Body of pancreas (tissue), 4 donors: ENCODE measurements around the gene CDH7. TPM values are rescaled to one million over a fixed set of nuclear protein-coding genes. Genes with fewer than 3 reads are reported as not detected.

Experiments
- ATAC-seq: fragments of 150-250 bp; one replicate; pipeline ENCODE4 v1.9.1; 2016
- DNase-seq, 4 donors: peaks; one replicate each; pipeline ENCODE4 v3.0.0-alpha.2; 2019
- H3K27ac ChIP-seq, 4 donors: fragments of 200-600 bp; sonication (generic); 1 replicate in 3 of 4; 2 replicates in 1 of 4; pipeline versions ENCODE4 v1.5.1 to v1.6.1; 2016 to 2019; ENCODE audit warnings: mild to moderate bottlenecking in 1 of 4, mixed read lengths in 1 of 4, moderate library complexity in 1 of 4
- H3K27me3 ChIP-seq, 2 donors: fragments of 200-600 bp; sonication (generic); one replicate each; pipeline ENCODE4 v1.6.0; 2016; ENCODE audit warnings: mild to moderate bottlenecking in 1 of 2
- H3K36me3 ChIP-seq, 2 donors: fragments of 200-600 bp; sonication (generic); replicated peaks in 1 of 2; 2 replicates each; pipeline ENCODE4 v1.5.1; 2016; ENCODE audit warnings: low read depth in 2 of 2; ENCODE audit not compliant: insufficient read depth in 1 of 2
- H3K4me1 ChIP-seq: fragments of 200-600 bp; sonication (generic); one replicate; pipeline ENCODE4 v1.6.0; 2016
- H3K4me3 ChIP-seq, 2 donors: fragments of 200-600 bp; sonication (generic); 1 replicate in 1 of 2; 2 replicates in 1 of 2; pipeline ENCODE4 v1.5.1; 2016 to 2019
- H3K9me3 ChIP-seq, 3 donors: fragments of 200-600 bp; sonication (generic); 1 replicate in 2 of 3; 2 replicates in 1 of 3; pipeline ENCODE4 v1.5.1; 2016
- POLR2A ChIP-seq, 3 donors: fragments of 450-650 bp; IDR thresholded peaks; one replicate each; pipeline ENCODE4 v1.6.1; 2016; ENCODE audit warnings: antibody characterized with exemption in 3 of 3, mild to moderate bottlenecking in 2 of 3
- WGBS, 2 donors: methylation state at CpG; one replicate each; pipeline ENCODE4 v1.1.5; 2017; 5-methylcytosine and 5-hydroxymethylcytosine counted together
- intact Hi-C: fragments of 100-400 bp; cut with DNase I; formaldehyde crosslinking; loops from one replicate; pipeline ENCODE4 v1.15.1; 2023
- total RNA-seq, 2 donors: library from RNA; depleted of rRNA; stranded (reverse); fragments of >200 nt; gene quantifications; one replicate each; pipeline ENCODE4 v1.1.0, GENCODE V29; 2016
- TF ChIP-seq, protein P1 (sequence below), 7 experiments: fragments of 450-650 bp in 4 of 7; fragments of 200-600 bp in 3 of 7; sonication (generic) in 3 of 7; IDR thresholded peaks; one replicate each; pipeline ENCODE4 v1.5.1; 2016 to 2019; ENCODE audit warnings: antibody characterized with exemption in 7 of 7

The CDH7 gene
- total RNA-seq, 2 donors from 2014 or later = not detected

- no peak overlapping the region for H3K27ac ChIP-seq
- no peaks in the 10 kb centered on the region for H3K27me3 ChIP-seq
- ATAC-seq = no peak
- H3K4me3 ChIP-seq = no peak overlapping the region
- intact Hi-C loops = no loop called here
- no peaks in the 10 kb centered on the region for H3K4me1 ChIP-seq
- TF ChIP-seq POLR2A (IDR thresholded peaks at IDR 0.05) = no peak
- TF ChIP-seq, protein P1, sequence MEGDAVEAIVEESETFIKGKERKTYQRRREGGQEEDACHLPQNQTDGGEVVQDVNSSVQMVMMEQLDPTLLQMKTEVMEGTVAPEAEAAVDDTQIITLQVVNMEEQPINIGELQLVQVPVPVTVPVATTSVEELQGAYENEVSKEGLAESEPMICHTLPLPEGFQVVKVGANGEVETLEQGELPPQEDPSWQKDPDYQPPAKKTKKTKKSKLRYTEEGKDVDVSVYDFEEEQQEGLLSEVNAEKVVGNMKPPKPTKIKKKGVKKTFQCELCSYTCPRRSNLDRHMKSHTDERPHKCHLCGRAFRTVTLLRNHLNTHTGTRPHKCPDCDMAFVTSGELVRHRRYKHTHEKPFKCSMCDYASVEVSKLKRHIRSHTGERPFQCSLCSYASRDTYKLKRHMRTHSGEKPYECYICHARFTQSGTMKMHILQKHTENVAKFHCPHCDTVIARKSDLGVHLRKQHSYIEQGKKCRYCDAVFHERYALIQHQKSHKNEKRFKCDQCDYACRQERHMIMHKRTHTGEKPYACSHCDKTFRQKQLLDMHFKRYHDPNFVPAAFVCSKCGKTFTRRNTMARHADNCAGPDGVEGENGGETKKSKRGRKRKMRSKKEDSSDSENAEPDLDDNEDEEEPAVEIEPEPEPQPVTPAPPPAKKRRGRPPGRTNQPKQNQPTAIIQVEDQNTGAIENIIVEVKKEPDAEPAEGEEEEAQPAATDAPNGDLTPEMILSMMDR (IDR thresholded peaks at IDR 0.05) = no peak
- no peaks in the 10 kb centered on the region for H3K36me3 ChIP-seq
- 43 to 49% methylated on average over 4 of the region's 4 CpGs for WGBS, 2 donors
- H3K9me3 ChIP-seq = no peaks in the 10 kb centered on the region
- DNase-seq = no peak
Measured at GRCh38 chr18:65811307-65811706, 60.5 kb downstream of the CDH7 start.

- intact Hi-C loops = no loop called here
Measured at GRCh38 chr18:65815506-65815905, 64.7 kb downstream of the CDH7 start.

GRCh38 chr18:65817178-65817577 is 66.4 kb downstream of the CDH7 start:
- TF ChIP-seq, protein P1 (IDR thresholded peaks at IDR 0.05) = no peak
- no peak for TF ChIP-seq POLR2A (IDR thresholded peaks at IDR 0.05)
- Histone ChIP-seq H3K9me3 (no peaks in the 10 kb centered on the region), H3K27ac (no peak overlapping the region), H3K27me3 (no peaks in the 10 kb centered on the region), H3K36me3 (no peaks in the 10 kb centered on the region), H3K4me1 (no peaks in the 10 kb centered on the region), H3K4me3 (no peak overlapping the region)
- intact Hi-C loops = no loop called here
- 40 to 61% methylated on average over 4 of the region's 4 CpGs for WGBS, 2 donors
- no peak for DNase-seq
- ATAC-seq = no peak

More at GRCh38 chr18:65815506-65815905, 64.7 kb downstream of the CDH7 start:
- no peak overlapping the region for H3K27ac ChIP-seq
- 46 to 50% methylated on average over 2 of the region's 2 CpGs for WGBS, 2 donors
- no peaks in the 10 kb centered on the region for H3K36me3 ChIP-seq
- no peak overlapping the region for H3K4me3 ChIP-seq
- no peak for DNase-seq
- H3K9me3 ChIP-seq = no peaks in the 10 kb centered on the region
- H3K27me3 ChIP-seq = no peaks in the 10 kb centered on the region
- TF ChIP-seq, protein P1 (IDR thresholded peaks at IDR 0.05) = no peak
- no peak for TF ChIP-seq POLR2A (IDR thresholded peaks at IDR 0.05)
- no peak for ATAC-seq
- no peaks in the 10 kb centered on the region for H3K4me1 ChIP-seq

- Histone ChIP-seq H3K4me1 (no peaks in the 10 kb centered on the region), H3K9me3 (no peaks in the 10 kb centered on the region), H3K27me3 (no peaks in the 10 kb centered on the region), H3K36me3 (no peaks in the 10 kb centered on the region), H3K27ac (no peak overlapping the region), H3K4me3 (no peak overlapping the region)
- TF ChIP-seq, protein P1 (IDR thresholded peaks at IDR 0.05) = no peak
- no peak for TF ChIP-seq POLR2A (IDR thresholded peaks at IDR 0.05)
- ATAC-seq (no peak), DNase-seq (no peak)
- intact Hi-C loops = no loop called here
- WGBS, 2 donors = 68 to 80% methylated on average over 3 of the region's 3 CpGs
Measured at GRCh38 chr18:65821911-65822310, 71.1 kb downstream of the CDH7 start.

- ATAC-seq (no peak), DNase-seq (no peak)
- H3K4me1 ChIP-seq = no peaks in the 10 kb centered on the region
- no peak overlapping the region for H3K4me3 ChIP-seq
- intact Hi-C loops = no loop called here
- TF ChIP-seq POLR2A (IDR thresholded peaks at IDR 0.05) = no peak
- TF ChIP-seq, protein P1 (IDR thresholded peaks at IDR 0.05) = no peak
- no peak overlapping the region for H3K27ac ChIP-seq
- 17 to 20% methylated on average over 2 of the region's 2 CpGs for WGBS, 2 donors
- no peaks in the 10 kb centered on the region for H3K27me3 ChIP-seq
- H3K36me3 ChIP-seq = no peaks in the 10 kb centered on the region
- H3K9me3 ChIP-seq = no peaks in the 10 kb centered on the region
Measured at GRCh38 chr18:65822826-65823225, 72.0 kb downstream of the CDH7 start.
